ENCODE results near the gene ADAMTS15. TPM values are rescaled to one million over a fixed set of nuclear protein-coding genes. Genes with fewer than 3 reads are reported as not detected.

Gene ADAMTS15
- total and polyA plus RNA-seq, 2 of the 4 experiments (the other 2 are of a cell fraction) = 3.0 to 5.0 TPM

DNA sequence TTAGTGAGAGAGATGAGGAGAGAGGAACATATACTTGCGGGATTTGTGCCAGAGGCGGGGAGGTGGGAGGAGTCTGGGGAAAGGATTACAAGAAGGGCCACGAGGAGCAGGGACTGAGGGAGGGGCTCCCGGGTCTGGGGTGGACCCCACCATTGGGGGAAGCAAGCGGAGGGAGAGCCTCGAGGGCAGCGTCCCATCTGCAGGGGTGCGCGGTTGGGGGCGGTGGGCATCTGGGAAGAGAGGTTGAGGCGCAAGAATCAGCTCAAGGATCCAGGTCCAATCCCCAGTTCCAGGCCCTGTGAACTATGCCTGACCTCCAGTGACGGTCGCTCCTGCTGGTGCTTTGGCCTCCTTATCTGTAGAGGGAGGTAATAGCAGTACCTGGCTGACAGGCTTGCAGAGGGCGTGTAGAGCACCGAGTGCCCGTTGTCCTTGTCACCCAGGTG is 38.0 kb downstream of the ADAMTS15 start:
- no peak overlapping the region for H2AFZ ChIP-seq (replicated peaks; ENCODE audit: low read length, poor library complexity)
- H3K4me3 ChIP-seq (ENCODE audit: insufficient read depth, low read depth, low read length) = no peak overlapping the region
- ChIA-PET CTCF (no interaction called here), POLR2A (ENCODE audit: unreplicated experiment) (no interaction called here)
- no peak overlapping the region; the same call in 1 of the 2 replicates for H4K91ac ChIP-seq (ENCODE audit: insufficient read depth, low read depth, low read length)
- ATAC-seq (ENCODE audit: low read depth) (no peak), DNase-seq (no peak)
- no peaks in the 10 kb centered on the region for H3K9me1 ChIP-seq (ENCODE audit: insufficient read depth, low read length)
- H2BK15ac ChIP-seq (ENCODE audit: low read depth, low read length) = no peak overlapping the region
- no peak overlapping the region for H3K9ac ChIP-seq (ENCODE audit: low read depth, low read length)
- H3K27me3 ChIP-seq (ENCODE audit: control insufficient read depth, insufficient read depth, low read length) = no peaks in the 10 kb centered on the region
- peak overlapping the region; percentile 16; the same call in 1 of the 2 replicates for H2BK20ac ChIP-seq (ENCODE audit: low read depth, low read length)
- no peak overlapping the region for H3K14ac ChIP-seq (replicated peaks; ENCODE audit: low read depth, low read length)
- H3K18ac ChIP-seq (ENCODE audit: low read depth, low read length) = no peak overlapping the region; the same call in 1 of the 2 replicates
- no peak overlapping the region for H2BK5ac ChIP-seq (ENCODE audit: low read depth, low read length, poor library complexity, severe bottlenecking)
- H2AK5ac ChIP-seq (ENCODE audit: low read depth, low read length) = peak overlapping the region; percentile 26; the same call in 1 of the 2 replicates
- H3K79me1 ChIP-seq (ENCODE audit: low read depth in 1 of 2, low read length in 2 of 2) = no peaks in the 10 kb centered on the region
- H3K4me1 ChIP-seq (ENCODE audit: control insufficient read depth, insufficient read depth, low read length) = peaks cover 16% of the 10 kb centered on the region
- dilution Hi-C loops (cut with HindIII; ENCODE audit: low sequenced_read_pairs, unreplicated experiment) (no loop called here), intact Hi-C loops (cut with micrococcal nuclease) (no loop called here), in situ Hi-C loops (cut with MboI; ENCODE audit: low sequenced_read_pairs) (no loop called here)
- H3K4ac ChIP-seq (ENCODE audit: low read depth, low read length) = no peak overlapping the region
- WGBS, 2 experiments (ENCODE audit: extremely low coverage in 2 of 2, insufficient read length in 1 of 2) = 85% methylated on average over 3 of the region's 16 CpGs; no CpG with 5 or more reads in 1 of the 2 experiments
- no peaks in the 10 kb centered on the region for H3K36me3 ChIP-seq (ENCODE audit: control insufficient read depth, insufficient read depth, low read length)
- no peak overlapping the region for H2AK9ac ChIP-seq (replicated peaks; ENCODE audit: low read depth, low read length, poor library complexity)
- no peaks in the 10 kb centered on the region for H4K20me1 ChIP-seq (ENCODE audit: insufficient read depth, low read length)
- no peak overlapping the region for H4K5ac ChIP-seq (ENCODE audit: low read depth, low read length)
- 0 out of 2 replicates have a peak, but pooled peaks cover 2% of the 10 kb centered on the region for H3K9me3 ChIP-seq (ENCODE audit: control insufficient read depth, insufficient read depth, low read length)
- H3K27ac ChIP-seq (ENCODE audit: insufficient read depth, low read length) = no peak overlapping the region
- no peak overlapping the region for H2BK120ac ChIP-seq (ENCODE audit: low read depth, low read length)
- no peak overlapping the region for H3K23ac ChIP-seq (ENCODE audit: low read depth, low read length)
- BruUV-seq (replicated peaks) = no TSS peak
- no peak for TF ChIP-seq SMC3 (IDR thresholded peaks at IDR 0.05; ENCODE audit: low read depth, low read length)
- TF ChIP-seq NFE2L2 (IDR thresholded peaks at IDR 0.05; ENCODE audit: low read depth, low read length) = no peak
- no peak for TF ChIP-seq RCOR1 (IDR thresholded peaks at IDR 0.05; ENCODE audit: insufficient replicate concordance, low read length)
- TF ChIP-seq MAZ (IDR thresholded peaks at IDR 0.05; ENCODE audit: borderline replicate concordance, low read depth, low read length) = no peak
- no peak for TF ChIP-seq RAD21 (IDR thresholded peaks at IDR 0.05; ENCODE audit: low read length)
- no peak for TF ChIP-seq MXI1 (IDR thresholded peaks at IDR 0.05; ENCODE audit: borderline replicate concordance, low read depth, low read length)
- TF ChIP-seq, protein P1, sequence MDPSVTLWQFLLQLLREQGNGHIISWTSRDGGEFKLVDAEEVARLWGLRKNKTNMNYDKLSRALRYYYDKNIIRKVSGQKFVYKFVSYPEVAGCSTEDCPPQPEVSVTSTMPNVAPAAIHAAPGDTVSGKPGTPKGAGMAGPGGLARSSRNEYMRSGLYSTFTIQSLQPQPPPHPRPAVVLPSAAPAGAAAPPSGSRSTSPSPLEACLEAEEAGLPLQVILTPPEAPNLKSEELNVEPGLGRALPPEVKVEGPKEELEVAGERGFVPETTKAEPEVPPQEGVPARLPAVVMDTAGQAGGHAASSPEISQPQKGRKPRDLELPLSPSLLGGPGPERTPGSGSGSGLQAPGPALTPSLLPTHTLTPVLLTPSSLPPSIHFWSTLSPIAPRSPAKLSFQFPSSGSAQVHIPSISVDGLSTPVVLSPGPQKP (IDR thresholded peaks at IDR 0.05; ENCODE audit: borderline replicate concordance, low read depth, low read length) = no peak
- no peak for TF ChIP-seq CEBPB (IDR thresholded peaks at IDR 0.05; ENCODE audit: low read depth, low read length)
- H3K56ac ChIP-seq (ENCODE audit: extremely low read depth, insufficient read depth, low read length) = no peak overlapping the region
- no peak overlapping the region for H3K4me2 ChIP-seq (ENCODE audit: low read depth, low read length)
- H4K8ac ChIP-seq (ENCODE audit: low read depth in 2 of 2, low read length in 2 of 2) = no peak overlapping the region; a peak in 1 of 4 replicates

Data from IMR-90 (cell line).